ENCODE data around the gene NRAP.

DNA sequence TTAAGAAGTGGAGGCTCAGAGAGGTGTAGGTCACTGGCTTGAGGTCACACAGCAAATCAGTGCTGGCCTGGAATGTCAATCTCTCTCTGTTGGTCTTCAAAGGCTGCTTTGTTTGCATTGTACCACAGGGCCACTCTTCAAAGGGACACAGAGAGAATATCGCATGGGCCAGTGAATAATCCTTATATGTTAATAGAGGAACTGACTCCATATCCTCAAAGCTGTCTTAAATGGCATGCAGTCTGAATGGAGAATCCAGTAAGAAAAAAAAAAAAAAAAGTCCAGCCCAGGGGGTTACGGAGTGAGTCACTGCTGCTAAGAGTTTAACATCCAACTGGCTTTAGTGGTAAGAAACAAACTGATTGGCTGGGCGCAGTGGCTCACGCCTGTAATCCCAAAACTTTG is 54.1 kb downstream of the NRAP start:
- no peak for TF ChIP-seq EZH2phosphoT487 (IDR thresholded peaks at IDR 0.05; ENCODE audit: low read depth, severe bottlenecking, unreplicated experiment)
- no peak for TF ChIP-seq EZH2 (IDR thresholded peaks at IDR 0.05; ENCODE audit: borderline replicate concordance)
- TF ChIP-seq, protein P1, sequence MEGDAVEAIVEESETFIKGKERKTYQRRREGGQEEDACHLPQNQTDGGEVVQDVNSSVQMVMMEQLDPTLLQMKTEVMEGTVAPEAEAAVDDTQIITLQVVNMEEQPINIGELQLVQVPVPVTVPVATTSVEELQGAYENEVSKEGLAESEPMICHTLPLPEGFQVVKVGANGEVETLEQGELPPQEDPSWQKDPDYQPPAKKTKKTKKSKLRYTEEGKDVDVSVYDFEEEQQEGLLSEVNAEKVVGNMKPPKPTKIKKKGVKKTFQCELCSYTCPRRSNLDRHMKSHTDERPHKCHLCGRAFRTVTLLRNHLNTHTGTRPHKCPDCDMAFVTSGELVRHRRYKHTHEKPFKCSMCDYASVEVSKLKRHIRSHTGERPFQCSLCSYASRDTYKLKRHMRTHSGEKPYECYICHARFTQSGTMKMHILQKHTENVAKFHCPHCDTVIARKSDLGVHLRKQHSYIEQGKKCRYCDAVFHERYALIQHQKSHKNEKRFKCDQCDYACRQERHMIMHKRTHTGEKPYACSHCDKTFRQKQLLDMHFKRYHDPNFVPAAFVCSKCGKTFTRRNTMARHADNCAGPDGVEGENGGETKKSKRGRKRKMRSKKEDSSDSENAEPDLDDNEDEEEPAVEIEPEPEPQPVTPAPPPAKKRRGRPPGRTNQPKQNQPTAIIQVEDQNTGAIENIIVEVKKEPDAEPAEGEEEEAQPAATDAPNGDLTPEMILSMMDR (IDR thresholded peaks at IDR 0.05; ENCODE audit: poor library complexity) = no peak

Data from hepatocyte (in vitro differentiated cells).